Erythroblast (primary cell): ENCODE data around the gene R3HDM4.

Experiments used
- GATA1 ChIP-seq: IDR thresholded peaks from 2 replicates; pipeline ENCODE4 v1.6.1; 2011; ENCODE audit warnings: low read depth, mild to moderate bottlenecking, control low read depth, low read length, moderate library complexity
- POLR2A ChIP-seq: IDR thresholded peaks from 2 replicates; pipeline ENCODE4 v1.6.1; 2011; ENCODE audit warnings: mild to moderate bottlenecking, low read length

- TF ChIP-seq POLR2A (no peak), GATA1 (no peak)
Measured at GRCh38 chr19:958967-959855, 46.2 kb upstream of the R3HDM4 start.
